Frontal cortex (tissue), 1 donor: ENCODE measurements around the gene RPL7A. TPM values are rescaled to one million over a fixed set of nuclear protein-coding genes. Genes with fewer than 3 reads are reported as not detected.

ENCODE experiments used
- small RNA-seq: library from RNA; depleted of rRNA; stranded (forward); fragments of <200 nt; gene quantifications from one replicate; pipeline ENCODE3, GENCODE V24; 2014
- total RNA-seq: library from RNA; depleted of rRNA; stranded (reverse); fragments of >200 nt; gene quantifications from one replicate; pipeline ENCODE4 v1.2.3, GENCODE V29; 2014

RPL7A gene
- total RNA-seq, 1 donor from 2014 or later, result 1,196 TPM

Small RNAs within 50 kb of the gene (small RNA-seq; reads per million reads assigned to genes)
- gene RF00019 (not detected), gene SNORD24 (not detected), gene SNORD36A (not detected), gene SNORD36B (not detected), gene SNORD36C (not detected)

Other genes starting within 250 kb of the RPL7A start
- 79.9 TPM for gene RALGDS, start 227.0 kb upstream of the RPL7A start, total RNA-seq
- gene GBGT1, start 184.3 kb upstream of the RPL7A start, total RNA-seq, result 2.0 TPM
- gene OBP2B, start 139.0 kb upstream of the RPL7A start, total RNA-seq, result not detected
- not detected for gene ABO, start 73.0 kb upstream of the RPL7A start, total RNA-seq
- 18.8 TPM for gene SURF6, start 12.0 kb upstream of the RPL7A start, total RNA-seq
- 15.1 TPM for gene MED22, start 87 bp upstream of the RPL7A start, total RNA-seq
- gene SURF1, start 8.3 kb downstream of the RPL7A start, total RNA-seq, result 13.9 TPM
- gene SURF2, start 8.3 kb downstream of the RPL7A start, total RNA-seq, result 17.1 TPM
- gene SURF4, start 27.8 kb downstream of the RPL7A start, total RNA-seq, result 91.3 TPM
- 1.2 TPM for gene STKLD1, start 28.1 kb downstream of the RPL7A start, total RNA-seq
- 13.5 TPM for gene REXO4, start 69.8 kb downstream of the RPL7A start, total RNA-seq
- gene ADAMTS13, start 74.1 kb downstream of the RPL7A start, total RNA-seq, result 2.0 TPM
- gene CACFD1, start 111.8 kb downstream of the RPL7A start, total RNA-seq, result 22.8 TPM
- 12.6 TPM for gene SLC2A6, start 130.9 kb downstream of the RPL7A start, total RNA-seq
- not detected for gene MYMK, start 176.7 kb downstream of the RPL7A start, total RNA-seq
- 2.4 TPM for gene ADAMTSL2, start 186.5 kb downstream of the RPL7A start, total RNA-seq